Neuron (in vitro differentiated cells): ENCODE measurements around the gene ZMYND11.

Experiments
- H2AFZ ChIP-seq: one replicate; pipeline ENCODE4 v1.6.1; 2013; ENCODE audit warnings: low read depth, mild to moderate bottlenecking, inconsistent platforms, low read length, moderate library complexity
- H3K27me3 ChIP-seq: one replicate; pipeline ENCODE4 v1.6.1; 2013; ENCODE audit warnings: low read length; ENCODE audit not compliant: insufficient read depth
- H3K36me3 ChIP-seq: one replicate; pipeline ENCODE4 v1.6.1; 2013; ENCODE audit warnings: low read length; ENCODE audit not compliant: insufficient read depth
- H3K4me1 ChIP-seq: one replicate; pipeline ENCODE4 v1.6.1; 2013; ENCODE audit warnings: low read length; ENCODE audit not compliant: insufficient read depth
- H3K4me3 ChIP-seq: 2 replicates; pipeline ENCODE4 v1.5.1; 2013; ENCODE audit warnings: mild to moderate bottlenecking, low read length, moderate library complexity
- H3K9me3 ChIP-seq: one replicate; pipeline ENCODE4 v1.6.1; 2013; ENCODE audit warnings: low read length

Gene ZMYND11

GRCh38 chr10:135132-135600 is at the start of gene ZMYND11:
Gene ZMYND11, plus strand, starts transcription at chr10:135455. Its CDS starts 44,558 bp downstream, at chr10:180013.
- no peaks in the 10 kb centered on the region for H3K27me3 ChIP-seq
- H2AFZ ChIP-seq = peak within 1 kb of the TSS; percentile 78
- H3K9me3 ChIP-seq = no peaks in the 10 kb centered on the region
- peaks cover 23% of the 10 kb centered on the region for H3K4me1 ChIP-seq
- H3K4me3 ChIP-seq = peak within 1 kb of the TSS; percentile 74
- H3K36me3 ChIP-seq = no peaks in the 10 kb centered on the region

GRCh38 chr10:86031-86430 is 49.2 kb upstream of the ZMYND11 start:
- Histone ChIP-seq H3K4me3 (no peak overlapping the region), H3K36me3 (no peaks in the 10 kb centered on the region), H2AFZ (no peak overlapping the region), H3K9me3 (no peaks in the 10 kb centered on the region), H3K27me3 (peaks cover 26% of the 10 kb centered on the region), H3K4me1 (no peaks in the 10 kb centered on the region)

GRCh38 chr10:87177-88080 is 47.8 kb upstream of the ZMYND11 start:
- Histone ChIP-seq H3K36me3 (no peaks in the 10 kb centered on the region), H3K27me3 (peaks cover 26% of the 10 kb centered on the region)

GRCh38 chr10:88253-88652 is 47.0 kb upstream of the ZMYND11 start:
- Histone ChIP-seq H3K36me3 (no peaks in the 10 kb centered on the region), H3K9me3 (no peaks in the 10 kb centered on the region), H3K27me3 (peaks cover 22% of the 10 kb centered on the region)

More at GRCh38 chr10:87177-88080, 47.8 kb upstream of the ZMYND11 start:
- no peak overlapping the region for H2AFZ ChIP-seq
- no peaks in the 10 kb centered on the region for H3K9me3 ChIP-seq
- H3K4me1 ChIP-seq = no peaks in the 10 kb centered on the region
- no peak overlapping the region for H3K4me3 ChIP-seq

GRCh38 chr10:89248-89647 is 46.0 kb upstream of the ZMYND11 start:
- H2AFZ ChIP-seq = no peak overlapping the region
- H3K27me3 ChIP-seq = peaks cover 22% of the 10 kb centered on the region
- H3K4me3 ChIP-seq = no peak overlapping the region
- H3K9me3 ChIP-seq = no peaks in the 10 kb centered on the region
- no peaks in the 10 kb centered on the region for H3K4me1 ChIP-seq
- H3K36me3 ChIP-seq = no peaks in the 10 kb centered on the region

More at GRCh38 chr10:88253-88652, 47.0 kb upstream of the ZMYND11 start:
- no peak overlapping the region for H3K4me3 ChIP-seq
- no peak overlapping the region for H2AFZ ChIP-seq
- no peaks in the 10 kb centered on the region for H3K4me1 ChIP-seq

GRCh38 chr10:90161-90560 is 45.1 kb upstream of the ZMYND11 start:
- Histone ChIP-seq H3K27me3 (peaks cover 20% of the 10 kb centered on the region), H2AFZ (no peak overlapping the region), H3K4me1 (no peaks in the 10 kb centered on the region)

GRCh38 chr10:91313-91712 is 43.9 kb upstream of the ZMYND11 start:
- Histone ChIP-seq H3K4me3 (no peak overlapping the region), H3K9me3 (peaks cover 3% of the 10 kb centered on the region)

More at GRCh38 chr10:90161-90560, 45.1 kb upstream of the ZMYND11 start:
- H3K9me3 ChIP-seq = peaks cover 2% of the 10 kb centered on the region
- H3K4me3 ChIP-seq = no peak overlapping the region
- no peaks in the 10 kb centered on the region for H3K36me3 ChIP-seq

GRCh38 chr10:92153-92552 is 43.1 kb upstream of the ZMYND11 start:
- no peaks in the 10 kb centered on the region for H3K4me1 ChIP-seq

More at GRCh38 chr10:91313-91712, 43.9 kb upstream of the ZMYND11 start:
- Histone ChIP-seq H3K4me1 (no peaks in the 10 kb centered on the region), H3K27me3 (peaks cover 11% of the 10 kb centered on the region), H2AFZ (no peak overlapping the region), H3K36me3 (no peaks in the 10 kb centered on the region)

GRCh38 chr10:92846-93245 is 42.4 kb upstream of the ZMYND11 start:
- no peak overlapping the region for H3K4me3 ChIP-seq
- H2AFZ ChIP-seq = no peak overlapping the region
- H3K36me3 ChIP-seq = no peaks in the 10 kb centered on the region
- peaks cover 5% of the 10 kb centered on the region for H3K9me3 ChIP-seq
- H3K4me1 ChIP-seq = no peaks in the 10 kb centered on the region
- H3K27me3 ChIP-seq = peaks cover 4% of the 10 kb centered on the region

More at GRCh38 chr10:92153-92552, 43.1 kb upstream of the ZMYND11 start:
- Histone ChIP-seq H2AFZ (no peak overlapping the region), H3K9me3 (peaks cover 5% of the 10 kb centered on the region), H3K27me3 (peaks cover 8% of the 10 kb centered on the region), H3K4me3 (no peak overlapping the region), H3K36me3 (no peaks in the 10 kb centered on the region)

- peaks cover 4% of the 10 kb centered on the region for H3K27me3 ChIP-seq
- no peak overlapping the region for H3K4me3 ChIP-seq
- no peaks in the 10 kb centered on the region for H3K4me1 ChIP-seq
- no peak overlapping the region for H2AFZ ChIP-seq
- H3K36me3 ChIP-seq = no peaks in the 10 kb centered on the region
- H3K9me3 ChIP-seq = peaks cover 5% of the 10 kb centered on the region
Measured at GRCh38 chr10:94613-95012, 40.6 kb upstream of the ZMYND11 start.

GRCh38 chr10:95356-96115 is 39.7 kb upstream of the ZMYND11 start:
- peaks cover 7% of the 10 kb centered on the region for H3K9me3 ChIP-seq
- H3K36me3 ChIP-seq = no peaks in the 10 kb centered on the region
- H3K27me3 ChIP-seq = no peaks in the 10 kb centered on the region
- H3K4me3 ChIP-seq = no peak overlapping the region
- no peaks in the 10 kb centered on the region for H3K4me1 ChIP-seq
- no peak overlapping the region for H2AFZ ChIP-seq

- Histone ChIP-seq H3K4me1 (no peaks in the 10 kb centered on the region), H2AFZ (no peak overlapping the region), H3K27me3 (no peaks in the 10 kb centered on the region), H3K9me3 (peaks cover 7% of the 10 kb centered on the region), H3K4me3 (no peak overlapping the region), H3K36me3 (no peaks in the 10 kb centered on the region)
Measured at GRCh38 chr10:96466-96865, 38.8 kb upstream of the ZMYND11 start.

- Histone ChIP-seq H3K27me3 (no peaks in the 10 kb centered on the region), H3K4me3 (no peak overlapping the region), H2AFZ (no peak overlapping the region), H3K4me1 (no peaks in the 10 kb centered on the region), H3K36me3 (no peaks in the 10 kb centered on the region), H3K9me3 (peaks cover 3% of the 10 kb centered on the region)
Measured at GRCh38 chr10:104416-104815, 30.8 kb upstream of the ZMYND11 start.
